ENCODE data around the gene SEC14L2. TPM values are rescaled to one million over a fixed set of nuclear protein-coding genes. Genes with fewer than 3 reads are reported as not detected.

SEC14L2 gene
- total and polyA plus RNA-seq, 2 of the 8 experiments (the other 6 are each of a cell fraction or from before 2014, with no cell fraction given), result 2.8 to 3.2 TPM

- Histone ChIP-seq H3K79me2 (ENCODE audit: control insufficient read depth in 1 of 2, insufficient read depth in 2 of 2, low read length in 2 of 2) (peaks cover 0 to 32% of the 10 kb centered on the region in 2 experiments; a peak in 1 of 4 replicates), H3K4ac (replicated peaks; ENCODE audit: insufficient read length, low read depth, low read length) (no peak overlapping the region), H2BK12ac (ENCODE audit: low read depth, low read length) (no peak overlapping the region), H3K27me3 (replicated peaks in 1 of 4; ENCODE audit: control insufficient read depth in 3 of 4, extremely low read depth in 1 of 4, insufficient read depth in 3 of 4, low read length in 3 of 4) (no peaks in the 10 kb centered on the region), H4K5ac (ENCODE audit: insufficient read length, low read depth, low read length) (no peak overlapping the region), H3K4me3 (ENCODE audit: extremely low read depth in 1 of 4, insufficient read depth in 2 of 4, low read depth in 3 of 4, low read length in 4 of 4) (no peak overlapping the region), H3K14ac (ENCODE audit: insufficient read length) (no peak overlapping the region), H3K4me1 (replicated peaks in 1 of 4; ENCODE audit: control insufficient read depth in 3 of 4, insufficient read depth in 4 of 4, low read length in 3 of 4) (no peaks in the 10 kb centered on the region), H2BK20ac (ENCODE audit: low read length) (no peak overlapping the region), H3K18ac (ENCODE audit: extremely low read depth, low read length) (no peak overlapping the region), H3K56ac (replicated peaks; ENCODE audit: insufficient read length, low read depth, low read length) (no peak overlapping the region), H4K91ac (replicated peaks; ENCODE audit: insufficient read length, low read length) (no peak overlapping the region), H3K9ac (replicated peaks in 1 of 4; ENCODE audit: extremely low read depth in 1 of 4, low read depth in 3 of 4, low read length in 3 of 4) (no peak overlapping the region), H3K79me1 (ENCODE audit: low read depth, low read length) (no peaks in the 10 kb centered on the region; the same call in 1 of the 2 replicates), H4K20me1 (replicated peaks in 1 of 2; ENCODE audit: control insufficient read depth in 1 of 2, insufficient read depth in 2 of 2, low read length in 2 of 2) (peaks cover 12 to 24% of the 10 kb centered on the region in 2 experiments), H2AK5ac (ENCODE audit: low read depth, low read length) (no peak overlapping the region), H3K4me2 (ENCODE audit: insufficient read depth in 1 of 2, low read depth in 2 of 2, low read length in 2 of 2) (no peak overlapping the region), H3K27ac (ENCODE audit: low read depth, low read length) (no peak overlapping the region), H3K9me3 (ENCODE audit: insufficient read depth in 2 of 2, low read depth in 1 of 2, low read length in 1 of 2) (no peaks in the 10 kb centered on the region), H2BK5ac (ENCODE audit: low read depth, low read length) (no peak overlapping the region), H3K23ac (ENCODE audit: insufficient read length) (no peak overlapping the region), H2BK120ac (replicated peaks; ENCODE audit: low read depth, low read length) (no peak overlapping the region), H2BK15ac (ENCODE audit: low read length) (no peak overlapping the region), H3K23me2 (ENCODE audit: low read depth, low read length) (no peaks in the 10 kb centered on the region), H3K36me3 (ENCODE audit: control insufficient read depth in 2 of 4, insufficient read depth in 4 of 4, low read length in 3 of 4) (peaks cover 29 to 88% (median 68%) of the 10 kb centered on the region in 4 experiments), H4K8ac (ENCODE audit: extremely low read depth, insufficient read depth, low read length) (no peak overlapping the region), H2AFZ (ENCODE audit: low read length) (no peak overlapping the region)
- CTCF ChIA-PET (ENCODE audit: partially characterized antibody), result interaction anchor here (1.5 kb wide), 1 partner anchor 12 kb away, joined by 3 read pairs; no protein-coding TSS in a partner anchor
- DNase-seq (ENCODE audit: low read depth in 1 of 2, low spot score in 2 of 2), result no peak
- POLR2A ChIA-PET (ENCODE audit: partially characterized antibody), result interaction anchor here (1.3 to 1.5 kb wide), 2 partner anchors 8 to 12 kb away, joined by 4 to 5 read pairs; partner anchors contain the start of genes CCDC157 and SF3A1
- no peak for FAIRE-seq
- WGBS, 2 experiments (ENCODE audit: extremely low coverage in 1 of 2, insufficient coverage in 1 of 2, insufficient read length in 1 of 2, insufficient replicate concordance in 2 of 2, low coverage in 1 of 2, low lambda C conversion rate in 2 of 2, missing lambda C conversion rate in 1 of 2), result 94% methylated on average over 4 of the region's 4 CpGs; no CpG with 5 or more reads in 1 of the 2 experiments
- no peak for TF ChIP-seq SP1 (IDR thresholded peaks at IDR 0.05; ENCODE audit: low read depth, low read length)
- TF ChIP-seq EGR1 (IDR thresholded peaks at IDR 0.05; ENCODE audit: borderline replicate concordance, low read depth, low read length), result no peak
- no peak for TF ChIP-seq NRF1 (IDR thresholded peaks at IDR 0.05; ENCODE audit: low read depth, low read length)
- no peak for TF ChIP-seq CBX5 (IDR thresholded peaks at IDR 0.05; ENCODE audit: low read depth, low read length)
- TF ChIP-seq ZNF274 (IDR thresholded peaks at IDR 0.05; ENCODE audit: borderline replicate concordance, extremely low read depth, low read length), result no peak
Measured at GRCh38 chr22:30348404-30348803, 48.4 kb upstream of the SEC14L2 start.
